GM21526 (cell line): ENCODE data around the gene PITX3.
"Not testable (repeated sequence)": the region's sequence is repeated elsewhere in the genome, so short reads cannot be mapped to it uniquely, and the experiment has no call there.

Experiments
- ATAC-seq: cut with Tn5 transposase; IDR thresholded peaks from one replicate; pipeline ENCODE4 v1.9.1; 2021; ENCODE audit warnings: moderate library complexity; ENCODE audit not compliant: unreplicated experiment, low FRiP score

The PITX3 gene

DNA sequence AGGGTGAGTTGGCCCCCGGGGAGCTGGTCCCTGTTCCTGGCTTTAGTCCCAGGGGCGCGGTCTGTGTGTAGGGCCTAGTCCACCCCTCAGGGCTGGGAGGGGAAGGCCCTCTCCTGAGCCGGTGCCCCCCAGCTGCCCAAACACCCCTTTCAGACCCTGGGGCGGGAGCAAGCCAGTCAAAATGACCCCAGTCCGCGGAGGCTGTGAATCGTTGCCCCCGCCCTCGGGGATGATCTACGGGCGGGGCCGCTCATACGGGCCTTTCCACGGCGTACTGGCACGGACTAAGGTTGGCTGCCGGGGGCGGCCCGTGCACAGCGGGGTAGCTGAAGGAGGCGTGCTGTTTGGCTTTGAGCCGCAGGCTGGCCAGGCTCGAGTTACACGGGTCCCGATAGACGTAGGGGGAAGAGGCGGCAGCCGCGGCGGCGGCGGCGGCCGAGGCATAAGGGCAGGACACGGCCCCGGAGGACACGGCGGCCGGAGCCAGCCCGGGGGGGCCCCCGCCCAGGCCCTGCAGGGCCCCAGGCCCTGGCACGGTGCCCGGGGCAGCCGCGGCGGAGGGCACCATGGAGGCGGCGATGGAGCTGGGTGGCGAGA, 10.9 kb downstream of the PITX3 start:
- ATAC-seq: no peak

DNA sequence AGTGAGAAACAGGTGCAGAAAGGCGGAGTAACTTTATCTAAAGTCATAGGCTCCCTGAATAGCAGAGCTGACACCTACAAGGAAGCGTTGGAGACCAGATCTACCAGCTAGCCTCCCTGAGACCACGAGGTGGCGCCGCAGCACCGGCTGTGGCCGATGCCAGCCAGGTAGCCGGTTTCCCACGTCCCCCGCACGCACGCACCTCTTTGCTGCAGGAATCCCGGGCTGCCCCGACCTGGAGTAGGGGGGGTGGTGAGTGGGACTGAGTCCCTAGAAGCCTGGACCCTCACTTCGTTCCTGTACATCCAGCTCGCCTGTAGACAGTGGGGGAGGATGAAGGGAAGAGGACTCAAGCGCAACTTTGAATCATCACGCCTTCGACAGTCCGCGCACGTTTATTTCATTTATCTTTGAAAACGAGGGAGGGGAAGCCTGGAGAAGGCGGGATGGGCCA, 11.5 kb downstream of the PITX3 start:
- ATAC-seq: no peak

DNA sequence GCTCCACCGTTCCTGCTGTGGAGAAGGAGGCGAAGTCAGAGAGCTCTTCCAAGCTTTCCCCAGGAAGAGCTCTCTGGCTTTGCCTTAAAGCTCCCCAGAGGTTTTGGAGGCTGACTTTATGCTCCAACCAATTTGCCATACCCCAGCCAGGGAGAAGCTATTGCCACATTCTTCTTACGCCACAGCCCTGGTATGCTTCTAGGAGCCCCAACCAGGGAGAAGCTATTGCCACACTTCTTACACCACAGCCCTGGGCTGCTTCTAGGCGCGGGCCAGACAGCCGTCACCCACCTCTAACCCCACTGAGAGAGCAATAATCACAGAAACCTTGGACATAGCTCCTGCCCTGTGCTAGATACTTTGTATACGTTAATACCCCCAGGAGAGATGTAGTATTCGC, 14.3 kb downstream of the PITX3 start:
- no peak for ATAC-seq

DNA sequence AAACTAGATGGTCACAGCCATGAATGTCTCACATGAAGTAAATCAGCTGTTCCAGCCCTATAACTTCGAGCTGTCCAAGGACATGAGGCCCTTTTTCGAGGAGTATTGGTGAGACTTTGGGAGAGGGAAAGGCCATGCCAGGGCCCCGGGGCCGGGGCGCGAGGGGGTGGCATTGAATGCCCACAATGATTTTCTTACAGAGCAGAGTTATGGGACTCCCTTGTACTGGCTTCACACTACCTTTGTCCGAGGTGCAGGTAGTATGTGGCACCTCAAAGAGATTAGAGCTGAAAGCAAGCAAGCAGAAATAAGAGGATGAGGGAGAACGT, 14.8 kb downstream of the PITX3 start:
- ATAC-seq: no peak

GRCh38 chr10:102225646-102226541, 15.4 kb downstream of the PITX3 start, which contains the start of gene ELOVL3:
Gene ELOVL3, plus strand, starts transcription at chr10:102226299. Its CDS starts 250 bp downstream, at chr10:102226549.
- ATAC-seq: peak; percentile 70

DNA sequence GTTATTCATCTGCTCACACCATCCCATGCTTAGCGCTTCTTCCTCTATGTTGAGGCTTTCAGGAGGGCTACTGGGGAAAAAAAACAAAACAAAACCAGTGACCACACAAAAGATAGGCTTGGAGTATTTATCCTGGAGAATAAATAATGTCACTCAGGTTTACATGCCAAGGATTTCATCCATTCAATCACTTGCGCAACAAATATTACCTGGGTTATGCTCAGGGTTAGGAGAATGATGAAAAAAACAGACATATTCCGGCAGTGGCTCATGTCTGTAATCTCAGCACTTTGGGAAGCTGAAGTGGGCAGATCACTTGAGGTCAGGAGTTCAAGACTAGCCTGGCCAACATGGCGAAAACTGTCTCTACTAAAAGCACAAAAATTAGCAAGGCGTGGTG, 18.5 kb downstream of the PITX3 start:
- no peak for ATAC-seq

DNA sequence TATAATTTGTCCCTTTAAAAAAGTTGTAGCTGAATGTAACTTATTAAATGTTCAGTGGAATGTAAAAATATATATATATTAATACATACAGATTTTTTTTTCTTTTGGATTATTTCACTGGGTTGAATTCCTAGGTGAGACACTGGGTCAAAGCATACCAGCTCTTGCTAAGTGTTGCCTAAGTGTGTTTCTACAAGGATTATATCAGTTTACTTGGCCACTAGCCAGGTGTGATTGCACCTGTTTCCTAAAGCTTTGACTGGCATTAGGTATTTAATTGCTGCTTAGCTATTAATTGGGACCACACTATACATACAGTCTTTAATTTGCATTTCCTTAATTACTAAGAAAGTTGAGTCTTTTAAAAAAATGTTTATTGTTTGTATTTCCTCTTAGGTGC, 20.7 kb downstream of the PITX3 start:
- ATAC-seq: no peak

- no peak for ATAC-seq
Measured at GRCh38 chr10:102219370-102219769, 21.9 kb downstream of the PITX3 start.

DNA sequence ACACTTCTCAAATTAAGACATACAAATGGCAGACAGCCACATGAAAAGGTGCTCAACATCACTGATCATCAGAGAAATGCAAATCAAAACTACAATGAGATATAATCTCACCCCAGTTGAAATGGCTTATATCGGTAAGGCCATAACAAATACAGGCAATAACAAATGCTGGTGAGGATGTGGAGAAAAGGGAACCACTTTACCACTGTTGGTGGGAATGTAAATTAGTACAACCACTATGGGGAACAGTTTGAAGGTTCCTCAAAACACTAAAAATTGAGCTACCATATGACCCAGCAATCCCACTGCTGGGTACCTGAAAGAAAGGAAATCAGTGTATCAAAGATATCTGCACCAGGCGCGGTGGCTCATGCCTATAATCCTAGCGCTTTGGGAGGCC, 27.7 kb downstream of the PITX3 start:
- ATAC-seq: not testable (repeated sequence)

GRCh38 chr10:102211615-102212299, 29.6 kb downstream of the PITX3 start:
- ATAC-seq: no peak

DNA sequence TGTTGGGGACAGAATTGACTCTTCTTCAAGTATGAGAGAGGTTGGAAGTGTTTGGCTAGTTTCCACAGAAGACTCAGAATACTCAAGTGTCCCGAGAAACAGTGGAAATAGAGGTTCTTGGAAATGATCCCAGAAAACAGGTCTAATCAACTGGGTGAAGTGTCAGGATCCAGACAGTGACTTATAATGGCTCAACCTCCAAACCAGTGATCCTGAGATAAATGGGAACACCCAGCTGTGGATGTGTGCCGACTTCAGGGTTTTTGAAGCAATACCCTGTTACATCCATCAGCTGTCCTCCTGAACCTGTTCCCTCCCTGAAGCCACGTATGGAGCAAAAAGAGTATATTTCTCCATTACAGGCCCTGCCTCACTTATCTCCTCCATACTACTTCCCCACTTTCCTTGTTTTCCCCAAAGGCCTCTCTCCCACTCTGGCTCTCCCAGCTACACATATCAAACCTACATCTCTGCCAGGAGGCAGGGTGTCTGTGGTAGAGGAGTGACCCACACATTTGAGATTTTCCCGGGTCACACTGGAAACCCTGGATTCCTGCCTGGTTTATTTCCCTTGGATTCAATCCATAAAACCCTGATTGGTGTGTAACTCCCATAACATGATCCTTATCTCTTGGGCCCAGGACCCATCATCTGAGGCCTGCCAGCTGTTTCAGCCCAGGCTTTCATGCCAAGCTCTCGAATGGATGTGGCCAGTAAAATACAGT, 32.8 kb downstream of the PITX3 start:
- no peak for ATAC-seq

GRCh38 chr10:102202386-102202785, 38.9 kb downstream of the PITX3 start:
- ATAC-seq: no peak

- ATAC-seq: no peak
Measured at GRCh38 chr10:102200751-102201640, 40.3 kb downstream of the PITX3 start.

DNA sequence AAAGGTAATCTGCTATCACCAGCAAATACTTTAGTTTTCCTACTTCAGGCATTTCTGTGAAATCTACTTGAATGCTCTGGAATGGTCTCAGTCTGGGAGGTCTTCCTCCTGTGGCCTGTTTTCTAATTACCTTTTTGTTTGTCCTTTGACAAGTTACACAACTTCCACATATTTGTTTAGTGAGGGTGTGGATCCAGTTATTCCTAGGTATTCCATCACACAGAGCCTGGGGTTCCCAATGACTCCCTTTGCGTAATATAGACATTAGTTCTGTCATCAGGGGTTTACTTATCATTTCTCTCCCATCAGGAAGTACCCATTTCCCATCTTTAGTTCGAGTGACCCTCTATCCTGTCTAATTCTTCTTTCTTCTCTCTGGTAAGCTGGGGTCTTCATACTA, 43.3 kb downstream of the PITX3 start:
- ATAC-seq: no peak

DNA sequence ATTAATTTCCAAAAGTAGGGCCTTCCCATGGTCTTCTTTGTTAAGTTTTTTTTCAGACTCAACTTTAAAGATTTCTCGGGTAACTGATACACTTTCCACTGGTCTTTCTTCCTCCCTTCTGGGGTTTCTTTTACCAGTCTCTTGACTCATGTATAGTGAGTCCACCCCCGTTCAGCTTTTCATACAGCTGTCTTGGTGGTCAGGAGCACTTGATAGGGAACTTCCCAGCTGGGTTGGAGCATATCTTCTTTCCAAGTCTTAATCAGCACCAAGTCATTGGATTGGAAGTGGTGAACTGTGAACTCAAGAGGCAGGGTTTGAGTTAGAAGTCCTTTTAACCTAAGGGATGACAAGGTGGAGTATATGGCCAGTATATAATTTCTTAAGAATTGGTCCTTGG, 44.4 kb downstream of the PITX3 start:
- ATAC-seq: no peak

DNA sequence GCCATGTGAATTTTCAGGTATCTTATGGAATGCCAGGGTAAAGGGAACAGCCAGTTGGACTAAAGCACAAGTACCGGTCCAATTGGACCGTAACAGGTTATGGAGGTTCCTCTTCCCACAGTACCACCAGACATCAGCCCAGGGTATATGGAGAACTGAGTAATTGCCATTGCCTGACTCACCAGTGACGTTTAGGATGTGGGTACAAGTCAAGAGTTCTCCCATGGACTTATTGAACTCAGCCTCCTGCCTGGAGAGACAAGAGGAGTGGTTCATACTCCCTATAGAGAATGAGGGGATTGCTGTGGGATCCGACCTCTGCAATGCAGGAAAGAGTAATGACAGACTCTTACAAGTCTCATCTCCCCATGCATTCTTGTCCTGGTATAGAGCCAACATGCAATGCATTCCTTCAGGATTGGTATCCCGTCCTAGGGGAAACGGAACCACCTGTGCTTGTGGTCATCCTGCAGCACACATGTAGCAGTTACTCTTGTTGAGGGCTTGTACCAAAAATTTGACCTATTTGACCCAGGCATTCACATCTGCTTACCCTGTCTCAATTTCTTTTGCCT, 45.9 kb downstream of the PITX3 start:
- ATAC-seq: no peak

DNA sequence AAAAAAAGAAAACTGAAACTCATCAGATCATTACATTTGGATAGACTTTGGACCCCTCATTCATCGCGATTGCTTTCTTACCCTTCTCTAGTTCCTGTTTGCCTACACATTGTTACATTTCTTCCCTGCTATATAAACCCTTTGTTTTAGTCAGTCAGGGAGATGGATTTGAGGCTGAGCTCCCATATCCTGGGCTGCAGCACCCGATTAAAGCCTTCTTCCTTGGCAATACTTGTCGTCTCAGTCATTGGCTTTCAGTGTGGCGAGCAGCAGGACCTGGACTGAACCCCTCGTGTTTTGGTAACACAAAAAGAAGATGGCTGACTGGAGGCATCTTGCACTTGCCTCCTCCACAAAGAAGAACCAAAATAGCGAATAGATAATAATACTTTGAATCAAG, 49.4 kb downstream of the PITX3 start:
- ATAC-seq: no peak

DNA sequence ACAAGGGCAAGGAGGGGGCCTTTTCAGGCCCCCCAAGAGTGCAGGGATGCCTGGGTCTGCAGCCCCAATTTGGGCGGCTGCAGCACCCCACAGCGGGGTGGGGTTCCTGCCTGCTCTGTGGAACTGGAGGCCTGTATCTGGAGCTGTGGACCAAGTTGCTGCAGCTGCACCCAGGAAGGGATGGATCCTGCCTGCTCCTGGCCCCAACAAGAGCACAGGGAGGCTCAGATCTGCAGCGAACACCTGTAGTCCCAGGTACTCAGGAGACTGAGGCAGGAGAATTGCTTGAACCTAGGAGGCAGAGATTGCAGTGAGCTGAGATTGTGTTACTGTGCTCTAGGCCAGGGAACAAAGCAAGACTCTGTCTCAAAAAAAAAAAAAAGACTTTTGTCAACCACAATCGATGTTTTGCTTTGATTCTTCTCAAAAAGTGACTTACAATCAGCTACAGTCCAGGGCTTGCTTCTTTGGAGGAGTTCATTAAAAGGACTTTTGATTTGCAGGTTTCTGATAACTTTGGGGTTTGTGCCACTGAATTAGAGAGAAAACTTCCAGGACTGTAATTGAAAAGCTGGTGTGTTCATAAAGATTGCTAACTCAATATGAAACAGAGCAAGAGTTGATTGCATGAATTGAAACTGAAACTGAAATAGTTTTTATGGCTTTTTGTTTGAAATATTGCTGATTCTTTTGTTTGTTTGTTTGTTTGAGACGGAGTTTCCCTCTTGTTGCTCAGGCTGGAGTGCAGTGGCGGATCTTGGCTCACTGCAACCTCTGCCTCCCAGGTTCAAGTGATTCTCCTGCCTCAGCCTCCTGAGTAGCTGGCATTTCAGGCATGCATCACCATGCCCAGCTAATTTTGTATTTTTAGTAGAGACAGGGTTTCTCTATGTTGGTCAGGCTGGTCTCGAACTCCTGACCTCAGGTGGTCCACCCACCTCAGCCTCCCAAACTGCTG, 52.1 kb downstream of the PITX3 start:
- not testable (repeated sequence) for ATAC-seq
